ENCODE results near the gene SFSWAP. TPM values are rescaled to one million over a fixed set of nuclear protein-coding genes. Genes with fewer than 3 reads are reported as not detected.

Gene SFSWAP
- total RNA-seq, 1 experiment from 2014 or later: 50.4 TPM

DNA sequence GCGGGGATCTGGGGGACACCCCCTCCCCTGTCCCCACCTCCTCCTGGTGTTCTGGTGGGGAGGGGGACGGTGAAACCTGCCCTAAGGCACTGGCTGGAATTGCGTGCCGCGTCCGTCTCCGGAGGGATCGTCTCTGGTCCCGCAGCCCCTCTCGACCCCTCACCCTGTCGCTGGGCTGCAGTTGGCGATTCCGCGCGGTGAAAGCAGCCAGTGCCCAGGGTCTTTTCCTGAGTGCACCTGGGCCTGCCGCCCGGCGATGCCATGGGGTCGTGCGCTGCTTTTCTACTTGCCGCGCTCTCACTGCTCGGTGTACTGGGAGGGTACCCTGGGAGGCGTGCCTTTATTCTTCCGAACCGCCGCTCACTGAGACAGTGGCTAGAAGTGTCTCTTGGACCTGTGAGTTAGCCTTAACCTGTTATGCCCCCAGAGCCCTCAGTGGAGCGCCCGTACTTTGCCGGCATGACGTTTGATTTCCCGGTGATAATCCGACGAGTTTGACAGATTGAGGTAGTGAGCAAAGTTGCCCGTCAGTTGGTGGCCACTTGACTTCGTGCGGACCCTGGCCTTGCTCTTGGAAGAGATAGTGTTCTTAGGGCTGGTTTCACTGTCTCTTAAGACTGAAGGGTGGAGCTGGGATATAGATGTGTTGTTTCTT, 788 bp downstream of the SFSWAP start:
- POLR2A ChIA-PET: no interaction called here
- H3K4me2 ChIP-seq (ENCODE audit: low read length): peak overlapping the region; percentile 92
- H3K4me1 ChIP-seq (ENCODE audit: control insufficient read depth in 1 of 2, insufficient read depth in 2 of 2, low read length in 2 of 2): peaks cover 11 to 21% of the 10 kb centered on the region in 2 experiments
- no TSS peak for BruUV-seq (replicated peaks)
- H3K79me2 ChIP-seq (ENCODE audit: insufficient read depth, low read length): peaks cover 58% of the 10 kb centered on the region
- DNase-seq (ENCODE audit: low read depth, low spot score) (no peak), ATAC-seq (peak; percentile 23; the same call in 1 of the 2 replicates)
- H3K27me3 ChIP-seq (ENCODE audit: insufficient read depth, low read length): no peaks in the 10 kb centered on the region
- peak overlapping the region; percentile 81 for H3K9ac ChIP-seq (ENCODE audit: low read length)
- CTCF ChIA-PET: interaction anchor here (1.1 kb wide), 1 partner anchor 607 kb away, joined by 3 read pairs; no protein-coding TSS in a partner anchor
- RAD21 ChIA-PET (ENCODE audit: low non-redundant PET in 1 of 2, low total read pairs in 2 of 2, uncharacterized antibody in 2 of 2, unreplicated experiment in 2 of 2): no interaction called here
- peaks cover 29 to 33% of the 10 kb centered on the region in 2 experiments for H3K36me3 ChIP-seq (ENCODE audit: control insufficient read depth in 1 of 2, insufficient read depth in 2 of 2, low read length in 2 of 2)
- H2AFZ ChIP-seq (ENCODE audit: low read depth, low read length, poor library complexity, severe bottlenecking): no peak overlapping the region
- H3K4me3 ChIP-seq (replicated peaks in 1 of 2; ENCODE audit: low read depth in 1 of 2, low read length in 2 of 2): peak overlapping the region; percentile 64 to 99
- no peaks in the 10 kb centered on the region for H3K9me2 ChIP-seq (ENCODE audit: insufficient read depth)
- H3K27ac ChIP-seq (ENCODE audit: low read depth, low read length): peak overlapping the region; percentile 85
- intact Hi-C loops (cut with micrococcal nuclease): no loop called here
- no peaks in the 10 kb centered on the region for H3K9me3 ChIP-seq (ENCODE audit: control insufficient read depth in 1 of 2, insufficient read depth in 1 of 2, low read depth in 1 of 2, low read length in 2 of 2)
- TF ChIP-seq SIN3A (IDR thresholded peaks at IDR 0.05; ENCODE audit: low read depth) (no peak), CBX3 (IDR thresholded peaks at IDR 0.05; ENCODE audit: low read depth) (no peak), TCF7L2 (IDR thresholded peaks at IDR 0.05; ENCODE audit: borderline replicate concordance, extremely low read depth, insufficient read depth, insufficient read length) (no peak), ZNF274 (IDR thresholded peaks at IDR 0.05; ENCODE audit: low read depth, low read length) (no peak), ZFX (IDR thresholded peaks at IDR 0.05) (no peak), EZH2 (IDR thresholded peaks at IDR 0.05) (no peak), ELF1 (IDR thresholded peaks at IDR 0.05; ENCODE audit: borderline replicate concordance, low read depth) (no peak), POLR2AphosphoS5 (IDR thresholded peaks at IDR 0.05; ENCODE audit: low read depth, low read length) (no peak), JUND (IDR thresholded peaks at IDR 0.05) (no peak), CEBPB (IDR thresholded peaks at IDR 0.05; ENCODE audit: low read depth) (no peak)
- TF ChIP-seq, protein P1, sequence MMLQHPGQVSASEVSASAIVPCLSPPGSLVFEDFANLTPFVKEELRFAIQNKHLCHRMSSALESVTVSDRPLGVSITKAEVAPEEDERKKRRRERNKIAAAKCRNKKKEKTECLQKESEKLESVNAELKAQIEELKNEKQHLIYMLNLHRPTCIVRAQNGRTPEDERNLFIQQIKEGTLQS (IDR thresholded peaks at IDR 0.05): no peak
- TF ChIP-seq, protein P2, sequence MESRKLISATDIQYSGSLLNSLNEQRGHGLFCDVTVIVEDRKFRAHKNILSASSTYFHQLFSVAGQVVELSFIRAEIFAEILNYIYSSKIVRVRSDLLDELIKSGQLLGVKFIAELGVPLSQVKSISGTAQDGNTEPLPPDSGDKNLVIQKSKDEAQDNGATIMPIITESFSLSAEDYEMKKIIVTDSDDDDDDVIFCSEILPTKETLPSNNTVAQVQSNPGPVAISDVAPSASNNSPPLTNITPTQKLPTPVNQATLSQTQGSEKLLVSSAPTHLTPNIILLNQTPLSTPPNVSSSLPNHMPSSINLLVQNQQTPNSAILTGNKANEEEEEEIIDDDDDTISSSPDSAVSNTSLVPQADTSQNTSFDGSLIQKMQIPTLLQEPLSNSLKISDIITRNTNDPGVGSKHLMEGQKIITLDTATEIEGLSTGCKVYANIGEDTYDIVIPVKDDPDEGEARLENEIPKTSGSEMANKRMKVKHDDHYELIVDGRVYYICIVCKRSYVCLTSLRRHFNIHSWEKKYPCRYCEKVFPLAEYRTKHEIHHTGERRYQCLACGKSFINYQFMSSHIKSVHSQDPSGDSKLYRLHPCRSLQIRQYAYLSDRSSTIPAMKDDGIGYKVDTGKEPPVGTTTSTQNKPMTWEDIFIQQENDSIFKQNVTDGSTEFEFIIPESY (IDR thresholded peaks at IDR 0.05; ENCODE audit: extremely low read depth, insufficient replicate concordance, low read length): no peak
- TF ChIP-seq, protein P3, sequence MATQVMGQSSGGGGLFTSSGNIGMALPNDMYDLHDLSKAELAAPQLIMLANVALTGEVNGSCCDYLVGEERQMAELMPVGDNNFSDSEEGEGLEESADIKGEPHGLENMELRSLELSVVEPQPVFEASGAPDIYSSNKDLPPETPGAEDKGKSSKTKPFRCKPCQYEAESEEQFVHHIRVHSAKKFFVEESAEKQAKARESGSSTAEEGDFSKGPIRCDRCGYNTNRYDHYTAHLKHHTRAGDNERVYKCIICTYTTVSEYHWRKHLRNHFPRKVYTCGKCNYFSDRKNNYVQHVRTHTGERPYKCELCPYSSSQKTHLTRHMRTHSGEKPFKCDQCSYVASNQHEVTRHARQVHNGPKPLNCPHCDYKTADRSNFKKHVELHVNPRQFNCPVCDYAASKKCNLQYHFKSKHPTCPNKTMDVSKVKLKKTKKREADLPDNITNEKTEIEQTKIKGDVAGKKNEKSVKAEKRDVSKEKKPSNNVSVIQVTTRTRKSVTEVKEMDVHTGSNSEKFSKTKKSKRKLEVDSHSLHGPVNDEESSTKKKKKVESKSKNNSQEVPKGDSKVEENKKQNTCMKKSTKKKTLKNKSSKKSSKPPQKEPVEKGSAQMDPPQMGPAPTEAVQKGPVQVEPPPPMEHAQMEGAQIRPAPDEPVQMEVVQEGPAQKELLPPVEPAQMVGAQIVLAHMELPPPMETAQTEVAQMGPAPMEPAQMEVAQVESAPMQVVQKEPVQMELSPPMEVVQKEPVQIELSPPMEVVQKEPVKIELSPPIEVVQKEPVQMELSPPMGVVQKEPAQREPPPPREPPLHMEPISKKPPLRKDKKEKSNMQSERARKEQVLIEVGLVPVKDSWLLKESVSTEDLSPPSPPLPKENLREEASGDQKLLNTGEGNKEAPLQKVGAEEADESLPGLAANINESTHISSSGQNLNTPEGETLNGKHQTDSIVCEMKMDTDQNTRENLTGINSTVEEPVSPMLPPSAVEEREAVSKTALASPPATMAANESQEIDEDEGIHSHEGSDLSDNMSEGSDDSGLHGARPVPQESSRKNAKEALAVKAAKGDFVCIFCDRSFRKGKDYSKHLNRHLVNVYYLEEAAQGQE (IDR thresholded peaks at IDR 0.05; ENCODE audit: low read depth): no peak
- TF ChIP-seq, protein P4, sequence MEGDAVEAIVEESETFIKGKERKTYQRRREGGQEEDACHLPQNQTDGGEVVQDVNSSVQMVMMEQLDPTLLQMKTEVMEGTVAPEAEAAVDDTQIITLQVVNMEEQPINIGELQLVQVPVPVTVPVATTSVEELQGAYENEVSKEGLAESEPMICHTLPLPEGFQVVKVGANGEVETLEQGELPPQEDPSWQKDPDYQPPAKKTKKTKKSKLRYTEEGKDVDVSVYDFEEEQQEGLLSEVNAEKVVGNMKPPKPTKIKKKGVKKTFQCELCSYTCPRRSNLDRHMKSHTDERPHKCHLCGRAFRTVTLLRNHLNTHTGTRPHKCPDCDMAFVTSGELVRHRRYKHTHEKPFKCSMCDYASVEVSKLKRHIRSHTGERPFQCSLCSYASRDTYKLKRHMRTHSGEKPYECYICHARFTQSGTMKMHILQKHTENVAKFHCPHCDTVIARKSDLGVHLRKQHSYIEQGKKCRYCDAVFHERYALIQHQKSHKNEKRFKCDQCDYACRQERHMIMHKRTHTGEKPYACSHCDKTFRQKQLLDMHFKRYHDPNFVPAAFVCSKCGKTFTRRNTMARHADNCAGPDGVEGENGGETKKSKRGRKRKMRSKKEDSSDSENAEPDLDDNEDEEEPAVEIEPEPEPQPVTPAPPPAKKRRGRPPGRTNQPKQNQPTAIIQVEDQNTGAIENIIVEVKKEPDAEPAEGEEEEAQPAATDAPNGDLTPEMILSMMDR (IDR thresholded peaks at IDR 0.05 in 2 of 3, conservative IDR thresholded peaks at IDR 0.05 in 1 of 3; ENCODE audit: borderline replicate concordance in 1 of 3, insufficient read depth in 1 of 3, low read depth in 2 of 3, low read length in 2 of 3): no peak
- H4K20me1 ChIP-seq (ENCODE audit: insufficient read depth): peaks cover 5% of the 10 kb centered on the region; the same call in 1 of the 2 replicates
